ENCODE results near the gene KAT6B. TPM values are rescaled to one million over a fixed set of nuclear protein-coding genes. Genes with fewer than 3 reads are reported as not detected.
"Not testable (repeated sequence)": the region's sequence is repeated elsewhere in the genome, so short reads cannot be mapped to it uniquely, and the experiment has no call there.

Gene KAT6B
- total RNA-seq, 1 donor from 2014 or later = 304 TPM

DNA sequence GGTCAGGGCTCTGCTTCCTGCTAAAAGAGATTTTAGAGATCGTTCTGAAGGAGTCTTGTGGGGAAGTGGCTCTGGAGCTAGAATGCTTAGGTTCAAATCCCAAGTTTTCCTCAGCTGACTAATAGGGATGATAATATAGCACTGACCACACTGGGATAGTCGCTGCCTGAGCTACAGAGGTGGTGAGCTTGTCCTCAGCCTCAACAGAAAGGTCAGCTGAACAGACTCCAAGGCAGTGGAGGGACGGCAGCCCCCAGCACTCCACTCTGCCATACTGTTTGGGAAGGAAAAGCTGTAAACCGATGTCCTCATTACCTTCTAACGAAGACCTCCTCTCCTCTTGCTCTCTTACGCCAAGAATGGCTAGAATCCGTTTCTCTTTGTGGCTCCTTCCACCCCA lies 36.2 kb downstream of the KAT6B start:
- DNase-seq = no peak

GRCh38 chr10:74863551-74863950 lies 37.2 kb downstream of the KAT6B start:
- DNase-seq = no peak

GRCh38 chr10:74867351-74867750 lies 41.0 kb downstream of the KAT6B start:
- no peak for DNase-seq

DNA sequence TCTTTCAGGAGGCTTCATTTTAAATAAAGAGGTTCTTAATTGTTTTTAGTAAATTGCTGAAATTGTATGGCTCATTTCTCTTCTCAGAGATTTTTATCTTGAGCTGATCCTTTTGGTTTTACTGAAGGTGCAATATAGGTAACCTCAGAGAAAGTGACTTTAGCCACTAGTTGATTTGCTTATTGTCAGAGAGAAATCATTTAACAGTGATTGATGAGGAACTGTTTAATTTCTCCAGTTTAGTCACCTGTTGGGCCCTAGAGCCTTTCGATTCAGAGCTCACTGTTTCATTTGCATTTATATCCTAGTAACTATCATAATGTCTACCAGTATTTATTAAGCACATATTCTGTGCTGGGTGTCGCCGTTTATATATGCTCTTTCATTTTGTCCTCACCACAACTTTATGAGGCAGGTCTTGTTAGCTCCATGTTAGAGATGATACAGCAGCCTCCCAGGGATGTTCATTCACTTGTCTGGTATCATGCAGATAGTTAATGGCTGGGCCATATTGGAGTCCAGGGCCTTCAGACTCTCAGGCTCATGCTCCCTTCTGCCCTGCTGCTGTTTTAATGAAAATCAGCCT lies 42.1 kb downstream of the KAT6B start:
- no peak for DNase-seq

DNA sequence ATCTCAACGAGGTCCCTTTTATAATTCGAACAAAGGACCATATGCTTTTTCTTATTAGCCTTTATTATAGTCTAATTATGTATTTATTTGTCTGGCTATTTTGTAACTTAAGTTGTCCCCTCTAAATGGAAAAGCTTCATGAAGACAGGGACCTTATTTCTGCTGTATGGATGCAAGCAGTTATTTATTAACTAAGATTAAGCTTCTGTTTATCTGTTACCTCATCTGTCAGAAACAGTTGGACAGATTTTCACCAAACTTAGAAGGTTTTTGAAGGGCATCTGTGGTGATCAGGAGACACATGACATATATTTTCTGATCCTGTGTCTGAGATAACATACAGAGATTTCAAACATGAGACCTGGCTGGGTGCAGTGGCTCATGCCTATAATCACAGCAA lies 43.2 kb downstream of the KAT6B start:
- no peak for DNase-seq

- no peak for DNase-seq
Measured at GRCh38 chr10:74870191-74870590, 43.8 kb downstream of the KAT6B start.

DNA sequence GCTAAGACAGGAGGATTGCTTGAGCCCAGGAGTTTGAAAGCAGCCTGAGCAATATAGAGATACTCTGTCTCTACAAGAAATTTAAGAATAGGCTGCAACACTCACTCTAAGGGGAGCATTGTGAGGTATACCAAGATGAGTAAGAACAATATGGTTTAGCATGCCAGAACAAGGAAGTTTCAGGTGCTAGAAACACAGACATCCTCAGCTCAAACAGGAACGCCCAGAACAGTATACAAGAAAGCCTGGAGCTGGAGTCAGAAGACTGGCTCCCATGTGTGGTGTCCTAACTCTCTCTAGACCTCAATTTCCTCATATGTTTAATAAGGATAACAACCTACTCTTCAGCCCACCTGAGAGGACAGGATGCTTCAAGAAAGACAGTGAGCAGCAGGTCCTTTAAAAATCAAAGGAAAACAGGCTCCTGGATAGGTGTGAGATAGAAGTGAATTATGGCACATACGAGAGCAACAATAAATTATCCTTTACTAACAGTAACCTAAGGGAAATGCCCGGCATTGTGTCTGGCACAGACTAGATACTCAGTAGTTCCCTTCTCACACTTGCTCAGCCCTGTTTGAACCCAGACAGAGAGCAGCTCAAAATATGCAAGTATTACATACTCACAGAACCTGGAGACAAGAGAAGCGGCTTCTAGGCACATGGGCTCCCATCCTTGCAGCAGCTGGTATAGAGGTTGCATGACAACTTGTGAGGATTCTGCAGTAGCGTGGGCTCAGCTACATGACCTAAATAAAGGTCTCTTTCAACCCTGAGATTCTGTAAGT lies 45.4 kb downstream of the KAT6B start:
- no peak for DNase-seq

DNA sequence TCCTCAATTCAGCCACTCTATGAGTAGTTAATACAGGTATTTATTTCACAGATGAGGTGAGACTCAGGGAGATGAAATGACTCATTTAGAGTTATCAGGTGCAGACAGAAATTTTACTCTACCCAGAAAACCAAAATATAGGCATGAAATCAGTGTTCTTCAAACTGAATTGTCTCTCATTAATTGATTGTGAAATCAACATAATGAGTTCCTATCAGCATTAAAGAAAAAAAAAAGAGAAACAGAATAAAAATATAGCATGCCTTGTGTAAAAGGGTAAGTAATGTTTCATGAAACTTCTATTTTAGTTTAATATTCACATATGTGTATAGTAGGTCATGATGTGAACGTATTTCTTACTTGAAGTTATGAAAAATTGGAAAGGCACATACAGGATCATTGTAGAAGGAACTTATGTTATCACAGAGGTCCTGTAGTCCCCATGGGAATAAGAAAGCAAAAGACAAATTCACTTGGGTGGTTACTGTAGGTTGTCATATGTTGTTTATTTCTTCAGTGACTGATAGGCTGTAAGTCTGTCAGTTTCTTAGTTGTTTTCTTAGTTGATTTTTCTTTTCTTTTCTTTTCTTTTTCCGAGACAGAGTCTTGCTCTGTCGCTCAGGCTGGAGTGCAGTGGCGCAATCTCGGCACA lies 47.5 kb downstream of the KAT6B start:
- DNase-seq = no peak

- DNase-seq = no peak
Measured at GRCh38 chr10:74874649-74875048, 48.2 kb downstream of the KAT6B start.

DNA sequence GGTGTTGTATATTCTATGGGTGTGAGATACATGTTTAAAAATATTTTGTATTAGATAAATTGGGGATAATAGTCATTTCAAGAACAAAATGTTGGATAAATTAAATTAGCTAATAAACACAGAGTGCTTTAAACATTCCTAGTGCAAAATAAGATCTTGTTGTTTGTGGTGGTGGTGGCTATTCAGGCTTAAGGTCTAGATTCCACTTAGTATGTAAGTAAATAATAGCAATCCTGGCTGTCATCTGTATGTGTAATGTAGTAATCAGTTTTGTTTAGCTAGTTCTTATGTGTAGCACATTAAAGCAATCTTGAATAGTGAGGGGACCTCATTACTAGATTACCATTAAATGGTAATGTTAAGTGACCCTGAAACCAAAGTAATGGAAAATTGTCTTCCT lies 48.7 kb downstream of the KAT6B start:
- no peak for DNase-seq

DNA sequence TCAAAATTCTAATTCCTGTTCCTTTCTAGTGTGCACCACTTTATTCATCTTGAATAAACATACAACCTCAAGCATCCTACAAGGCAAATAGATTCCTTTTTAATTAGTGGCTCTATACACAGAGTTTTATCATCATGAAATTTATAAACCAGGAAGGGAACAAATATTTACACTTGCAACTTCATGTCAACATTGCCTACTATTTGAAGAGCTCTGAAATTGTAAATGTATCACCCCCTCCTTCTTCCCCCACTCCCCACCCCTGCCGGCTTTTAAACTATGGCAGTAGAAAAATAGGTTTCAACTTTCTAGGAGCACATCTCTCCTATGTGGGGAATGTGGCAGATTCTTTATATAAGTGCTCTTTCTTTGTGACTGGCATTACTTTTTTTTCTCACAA lies 49.6 kb downstream of the KAT6B start:
- no peak for DNase-seq

DNA sequence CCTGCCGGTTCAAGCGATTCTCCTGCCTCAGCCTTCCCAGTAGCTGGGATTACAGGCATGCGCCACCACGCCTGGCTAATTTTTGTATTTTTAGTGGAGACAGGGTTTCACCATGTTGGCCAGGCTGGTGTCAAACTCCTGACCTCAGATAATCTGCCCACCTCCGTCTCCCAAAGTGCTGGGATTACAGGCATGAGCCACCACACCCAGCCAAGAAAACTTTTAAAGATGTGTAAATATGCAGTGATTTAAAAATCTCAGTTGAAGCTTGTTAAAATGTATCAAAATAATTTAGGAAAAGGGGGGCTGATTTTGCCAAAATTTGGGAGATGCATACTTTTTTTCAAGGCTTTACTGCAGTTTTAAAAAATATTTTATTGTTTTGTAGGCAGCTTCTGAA lies 50.7 kb downstream of the KAT6B start:
- not testable (repeated sequence) for DNase-seq

- no peak for DNase-seq
Measured at GRCh38 chr10:74877898-74878297, 51.5 kb downstream of the KAT6B start.

- no peak for DNase-seq
Measured at GRCh38 chr10:74880041-74880440, 53.6 kb downstream of the KAT6B start.

- DNase-seq = no peak
Measured at GRCh38 chr10:74881253-74881884, 55.0 kb downstream of the KAT6B start.

GRCh38 chr10:74882427-74882826 lies 56.0 kb downstream of the KAT6B start:
- DNase-seq = no peak

GRCh38 chr10:74882831-74883230 lies 56.4 kb downstream of the KAT6B start:
- no peak for DNase-seq

- DNase-seq = no peak
Measured at GRCh38 chr10:74883428-74883827, 57.0 kb downstream of the KAT6B start.

GRCh38 chr10:74887614-74888284 lies 61.3 kb downstream of the KAT6B start:
- no peak for DNase-seq

DNA sequence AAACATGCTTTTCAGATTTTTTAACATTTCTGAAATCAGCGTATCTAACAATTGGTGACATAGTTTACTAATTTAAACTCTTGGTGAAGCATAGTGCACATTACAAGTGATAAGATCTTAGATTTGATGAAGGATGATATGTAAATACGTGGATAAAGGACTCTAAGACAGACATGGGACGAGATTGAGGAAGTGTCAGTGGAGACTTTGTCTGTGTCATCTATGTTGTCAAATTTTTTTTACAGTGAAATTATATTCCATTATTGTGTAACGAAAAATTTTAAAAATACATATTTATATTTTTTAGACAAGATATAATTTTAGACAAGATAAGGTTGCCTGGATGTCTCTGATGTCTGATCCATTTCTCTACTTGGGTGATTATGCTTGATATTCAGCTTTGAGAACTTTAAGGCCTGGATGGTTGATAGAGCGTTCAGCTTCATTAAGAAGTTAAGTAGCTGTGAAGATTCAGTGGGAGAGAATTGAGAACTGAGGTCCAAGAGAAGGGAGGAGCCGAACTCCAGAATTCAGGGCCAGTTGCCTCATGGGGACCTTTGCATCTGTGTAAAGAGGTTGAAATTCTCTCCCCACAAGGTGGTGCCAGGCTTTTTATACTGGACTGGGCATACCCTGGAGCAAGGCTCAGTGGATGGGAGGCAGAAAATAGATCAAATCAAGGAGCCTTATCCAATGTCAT lies 62.7 kb downstream of the KAT6B start:
- no peak for DNase-seq

GRCh38 chr10:74889662-74889998 lies 63.2 kb downstream of the KAT6B start:
- DNase-seq = no peak

- DNase-seq = no peak
Measured at GRCh38 chr10:74890460-74890859, 64.1 kb downstream of the KAT6B start.

Measured in occipital lobe (tissue), 2 donors.